Activated CD4-positive, alpha-beta T cell treated with anti-CD3 and anti-CD28 coated beads, Interleukin-2, amount 10 ng/mL, durations not matched to agents 7 days and 5 days (primary cell): ENCODE measurements around the gene TRA2B. TPM values are rescaled to one million over a fixed set of nuclear protein-coding genes. Genes with fewer than 3 reads are reported as not detected.

Experiments used
- CTCF ChIA-PET: fragments of 350-600 bp; sonication (Branson Sonifier 250); formaldehyde crosslinking; loops from one replicate; lab custom pipeline; 2021; ENCODE audit warnings: antibody characterized with exemption; lab: Charles Lee
- POLR2A ChIA-PET: fragments of 350-600 bp; sonication (Branson Sonifier 250); formaldehyde crosslinking; loops from one replicate; lab custom pipeline; 2021; ENCODE audit warnings: antibody characterized with exemption; lab: Charles Lee
- DNase-seq: peaks from one replicate; pipeline ENCODE4 v3.0.0-alpha.2; 2020
- H3K27ac Mint-ChIP-seq: one replicate; pipeline ENCODE4 v1.8.0; 2021; ENCODE audit warnings: mild to moderate bottlenecking, moderate library complexity, mixed read lengths
- H3K27me3 Mint-ChIP-seq: one replicate; pipeline ENCODE4 v1.8.0; 2021; ENCODE audit warnings: mixed read lengths
- H3K36me3 Mint-ChIP-seq: one replicate; pipeline ENCODE4 v1.8.0; 2021; ENCODE audit warnings: low read depth, mixed read lengths
- H3K4me1 Mint-ChIP-seq: one replicate; pipeline ENCODE4 v1.8.0; 2021; ENCODE audit warnings: mixed read lengths
- H3K4me3 Mint-ChIP-seq: one replicate; pipeline ENCODE4 v1.8.0; 2021; ENCODE audit warnings: mild to moderate bottlenecking, moderate library complexity, mixed read lengths
- H3K9me3 Mint-ChIP-seq: one replicate; pipeline ENCODE4 v1.8.0; 2021; ENCODE audit warnings: mixed read lengths
- total RNA-seq, 2 experiments: library from RNA; stranded (reverse); gene quantifications; one replicate each; pipeline ENCODE4 v1.2.3, GENCODE V29; 2021

TRA2B gene
- total RNA-seq, 2 experiments from 2014 or later, result 224 to 284 TPM

DNA sequence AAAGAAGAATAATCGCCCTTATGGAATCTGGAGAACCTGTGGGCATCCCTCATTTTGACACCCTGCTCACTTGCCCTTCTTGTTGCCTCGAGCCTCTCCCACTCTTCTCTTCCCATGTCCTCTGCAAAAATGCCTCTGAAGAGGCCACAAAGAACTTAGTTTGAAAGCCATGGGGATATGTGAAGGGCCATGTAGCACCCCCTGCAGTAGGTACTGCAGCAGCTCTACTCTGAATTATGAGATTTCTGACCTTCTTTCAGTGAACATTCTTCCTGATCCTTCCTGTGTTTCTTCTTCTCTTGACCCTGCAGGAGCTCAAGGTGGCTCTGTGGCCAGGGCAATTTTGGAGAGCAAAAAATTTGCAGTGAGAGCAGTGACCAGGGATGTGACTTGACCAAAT is 30.4 kb upstream of the TRA2B start:
- DNase-seq, result no peak
- CTCF ChIA-PET, result interaction anchor here (2.8 kb wide), 1 partner anchor 15 kb away, joined by 7 read pairs; no protein-coding TSS in a partner anchor
- no peaks in the 10 kb centered on the region for H3K4me1 Mint-ChIP-seq
- POLR2A ChIA-PET, result interaction anchor here (0.7 kb wide), 1 partner anchor 185 kb away, joined by 3 read pairs; no protein-coding TSS in a partner anchor
- peaks cover 3% of the 10 kb centered on the region for H3K9me3 Mint-ChIP-seq
- no peaks in the 10 kb centered on the region for H3K36me3 Mint-ChIP-seq
- no peak overlapping the region for H3K4me3 Mint-ChIP-seq
- no peaks in the 10 kb centered on the region for H3K27me3 Mint-ChIP-seq
- no peak overlapping the region for H3K27ac Mint-ChIP-seq

DNA sequence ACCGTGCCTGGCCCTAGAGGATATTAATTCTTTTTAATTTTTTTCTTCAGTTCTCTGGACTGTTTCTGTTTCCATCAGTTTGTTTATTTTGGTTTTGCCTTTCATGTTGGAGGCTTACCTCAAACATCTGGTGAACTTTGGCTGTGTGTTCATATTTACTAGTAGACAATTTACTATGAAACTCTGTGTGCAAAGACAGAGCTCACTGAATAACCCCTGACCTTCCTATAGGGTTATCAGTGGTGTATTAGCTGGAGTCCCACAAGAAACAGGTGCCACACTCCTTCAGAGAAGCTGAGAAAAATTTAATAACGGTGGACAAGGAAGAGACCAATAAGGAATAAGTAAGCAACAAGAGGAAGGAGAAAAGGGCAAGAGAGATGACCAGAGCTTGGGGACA is 28.8 kb upstream of the TRA2B start:
- no peak overlapping the region for H3K4me3 Mint-ChIP-seq
- H3K9me3 Mint-ChIP-seq, result peaks cover 3% of the 10 kb centered on the region
- no peak for DNase-seq
- ChIA-PET POLR2A (no interaction called here), CTCF (interaction anchor here (1.7 to 2.8 kb wide), 2 partner anchors 17 to 23 kb away, joined by 6 to 7 read pairs; no protein-coding TSS in a partner anchor)
- H3K27ac Mint-ChIP-seq, result no peak overlapping the region
- no peaks in the 10 kb centered on the region for H3K4me1 Mint-ChIP-seq
- H3K36me3 Mint-ChIP-seq, result no peaks in the 10 kb centered on the region
- H3K27me3 Mint-ChIP-seq, result no peaks in the 10 kb centered on the region

DNA sequence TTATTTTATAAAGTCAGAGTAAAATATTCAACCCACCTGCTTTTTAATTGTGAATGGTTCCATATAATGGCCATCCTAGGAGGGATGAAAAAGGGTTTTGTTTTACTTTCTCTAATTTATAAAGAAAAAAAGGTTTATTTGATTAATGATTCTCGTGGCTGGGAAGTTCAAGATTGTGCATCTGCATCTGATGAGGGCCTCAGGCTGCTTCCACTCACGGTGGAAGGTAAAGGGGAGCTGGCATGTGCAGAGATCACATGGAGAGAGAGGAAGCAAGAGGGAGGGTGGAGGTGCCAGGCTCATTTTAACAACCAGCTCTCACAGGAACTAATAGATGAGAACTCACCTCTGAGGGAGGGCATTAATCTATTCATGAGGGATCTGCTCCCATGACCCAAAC is 27.7 kb upstream of the TRA2B start:
- no peak overlapping the region for H3K4me3 Mint-ChIP-seq
- no peaks in the 10 kb centered on the region for H3K36me3 Mint-ChIP-seq
- no peak for DNase-seq
- no peak overlapping the region for H3K27ac Mint-ChIP-seq
- H3K9me3 Mint-ChIP-seq, result peaks cover 3% of the 10 kb centered on the region
- ChIA-PET CTCF (no interaction called here), POLR2A (interaction anchor here (0.6 kb wide), 1 partner anchor 16 kb away, joined by 3 read pairs; no protein-coding TSS in a partner anchor)
- H3K4me1 Mint-ChIP-seq, result no peaks in the 10 kb centered on the region
- no peaks in the 10 kb centered on the region for H3K27me3 Mint-ChIP-seq

DNA sequence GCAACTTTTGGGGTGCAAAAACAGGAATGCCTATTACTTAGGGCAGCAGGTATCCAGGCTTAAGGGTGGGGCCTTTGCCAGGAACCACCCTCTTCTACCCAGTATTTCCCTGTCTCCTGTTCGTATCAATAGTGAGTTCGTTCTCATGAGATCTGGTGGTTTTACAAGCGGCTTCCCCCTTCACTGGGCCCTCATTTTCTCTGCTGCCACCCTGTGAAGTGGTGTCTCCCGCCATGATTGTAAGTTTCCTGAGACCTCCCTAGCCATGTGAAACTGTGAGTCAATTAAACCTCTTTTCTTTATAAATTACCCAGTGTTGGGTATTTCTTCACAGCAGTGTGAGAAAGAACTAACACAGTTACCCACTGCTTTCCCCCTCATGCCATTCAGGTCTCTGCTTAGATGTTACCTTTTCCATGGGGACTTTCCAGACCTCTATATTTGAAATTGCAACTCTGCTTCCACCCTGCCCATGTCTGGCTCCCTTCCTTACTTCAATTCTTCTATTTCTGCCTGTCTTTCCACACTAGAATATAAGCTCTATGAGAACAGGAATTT is 23.9 kb upstream of the TRA2B start:
- DNase-seq, result no peak
- no peak overlapping the region for H3K27ac Mint-ChIP-seq
- H3K4me1 Mint-ChIP-seq, result peaks cover 6% of the 10 kb centered on the region
- ChIA-PET CTCF (interaction anchor here (1.1 to 1.8 kb wide), 3 partner anchors 9 to 580 kb away, joined by 3 to 5 read pairs (median 4); no protein-coding TSS in a partner anchor), POLR2A (no interaction called here)
- H3K9me3 Mint-ChIP-seq, result peaks cover 8% of the 10 kb centered on the region
- no peaks in the 10 kb centered on the region for H3K36me3 Mint-ChIP-seq
- no peaks in the 10 kb centered on the region for H3K27me3 Mint-ChIP-seq
- no peak overlapping the region for H3K4me3 Mint-ChIP-seq

DNA sequence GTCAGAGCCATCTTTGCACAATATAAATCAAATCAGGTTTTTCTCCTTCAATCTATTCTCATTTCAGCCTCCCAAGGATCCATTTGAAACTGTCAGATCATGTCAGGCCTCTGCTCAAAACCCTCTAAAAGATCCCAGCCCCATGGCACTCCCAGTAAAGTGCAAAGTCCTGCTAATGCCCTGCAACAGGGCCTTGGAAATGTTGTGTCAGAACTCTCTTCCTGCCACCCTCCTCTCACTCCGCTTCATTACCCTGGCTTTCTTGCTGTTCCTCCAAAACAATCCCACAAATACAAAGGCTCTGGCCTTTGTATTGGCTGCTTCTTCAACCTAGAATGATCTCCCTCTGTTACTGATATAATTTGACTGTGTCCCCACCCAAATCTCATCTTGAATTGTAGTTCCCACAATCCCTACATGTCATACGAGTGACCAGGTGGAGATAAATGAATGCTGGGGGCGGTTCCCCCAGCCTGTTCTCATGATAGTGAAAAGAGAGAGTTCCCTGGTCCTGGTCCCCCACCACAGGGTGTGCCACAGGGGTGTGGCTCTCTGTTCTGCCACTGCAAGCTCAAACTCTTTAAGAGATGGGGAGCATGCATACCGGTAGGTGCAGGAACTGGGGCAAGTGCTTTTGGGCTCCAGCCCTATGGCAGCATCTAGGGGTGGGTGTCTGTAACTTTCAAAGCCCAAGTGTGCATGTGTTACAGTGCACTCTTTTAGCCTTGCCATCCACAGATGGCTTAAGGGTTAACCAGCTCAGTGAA is 22.9 kb upstream of the TRA2B start:
- no peaks in the 10 kb centered on the region for H3K36me3 Mint-ChIP-seq
- POLR2A ChIA-PET, result no interaction called here
- CTCF ChIA-PET, result interaction anchor here (1.1 to 2.8 kb wide), 3 partner anchors 10 to 580 kb away, joined by 3 to 13 read pairs (median 4); no protein-coding TSS in a partner anchor

DNA sequence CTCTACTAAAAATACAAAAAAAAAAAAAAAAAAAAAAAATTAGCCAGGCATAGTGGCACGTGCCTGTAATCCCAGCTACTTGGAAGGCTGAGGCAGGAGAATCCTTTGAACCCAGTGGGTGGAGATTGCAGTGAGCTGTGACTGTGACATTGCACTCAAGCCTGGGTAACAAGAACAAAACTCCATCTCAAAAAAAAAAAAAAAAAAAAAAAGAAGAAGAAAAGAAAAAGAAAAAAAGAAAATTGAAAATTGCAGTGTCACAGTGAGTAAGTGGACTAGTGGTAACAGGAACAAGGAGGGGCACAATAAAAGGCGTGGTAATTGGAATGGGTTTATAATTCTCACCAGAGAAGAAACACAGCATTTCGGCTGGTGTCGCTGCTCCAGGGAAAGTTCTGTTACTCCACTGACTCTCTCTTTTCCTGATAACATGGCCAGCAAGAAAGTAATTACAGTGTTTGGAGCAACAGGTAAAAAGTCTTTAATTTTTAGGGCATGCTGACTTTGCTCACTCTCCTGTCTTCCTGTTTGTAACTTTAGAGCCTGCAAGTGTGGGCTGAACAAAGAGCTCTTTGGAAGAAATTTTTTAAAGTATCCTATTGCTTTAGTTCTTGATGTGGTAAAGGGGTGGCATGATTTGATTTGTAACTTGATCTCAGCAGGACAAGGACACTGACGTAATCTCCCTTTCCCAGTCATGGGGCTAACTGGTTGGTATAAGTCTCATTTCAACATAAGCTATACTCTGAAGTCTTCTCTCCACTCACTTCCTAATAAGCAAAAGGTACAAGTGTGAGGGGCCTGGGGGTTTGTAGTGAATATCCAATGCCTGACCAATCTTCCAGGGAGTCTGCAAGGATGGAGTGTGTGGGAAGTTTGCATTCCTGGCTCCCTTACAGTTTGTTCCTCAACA is 22.1 kb upstream of the TRA2B start:
- no peak for DNase-seq
- CTCF ChIA-PET, result interaction anchor here (0.6 to 2.8 kb wide), 3 partner anchors 17 to 708 kb away, joined by 3 to 13 read pairs (median 4); no protein-coding TSS in a partner anchor
- H3K27ac Mint-ChIP-seq, result peak overlapping the region; percentile 70
- peak overlapping the region; percentile 8 for H3K4me3 Mint-ChIP-seq
- no peaks in the 10 kb centered on the region for H3K36me3 Mint-ChIP-seq
- POLR2A ChIA-PET, result no interaction called here
- peaks cover 6% of the 10 kb centered on the region for H3K9me3 Mint-ChIP-seq
- peaks cover 6% of the 10 kb centered on the region for H3K4me1 Mint-ChIP-seq
- no peaks in the 10 kb centered on the region for H3K27me3 Mint-ChIP-seq

More for the DNA sequence above, 22.9 kb upstream of the TRA2B start:
- Mint-ChIP-seq H3K4me3 (no peak overlapping the region), H3K9me3 (peaks cover 8% of the 10 kb centered on the region), H3K27me3 (no peaks in the 10 kb centered on the region), H3K4me1 (peaks cover 6% of the 10 kb centered on the region), H3K27ac (no peak overlapping the region)
- DNase-seq, result no peak

DNA sequence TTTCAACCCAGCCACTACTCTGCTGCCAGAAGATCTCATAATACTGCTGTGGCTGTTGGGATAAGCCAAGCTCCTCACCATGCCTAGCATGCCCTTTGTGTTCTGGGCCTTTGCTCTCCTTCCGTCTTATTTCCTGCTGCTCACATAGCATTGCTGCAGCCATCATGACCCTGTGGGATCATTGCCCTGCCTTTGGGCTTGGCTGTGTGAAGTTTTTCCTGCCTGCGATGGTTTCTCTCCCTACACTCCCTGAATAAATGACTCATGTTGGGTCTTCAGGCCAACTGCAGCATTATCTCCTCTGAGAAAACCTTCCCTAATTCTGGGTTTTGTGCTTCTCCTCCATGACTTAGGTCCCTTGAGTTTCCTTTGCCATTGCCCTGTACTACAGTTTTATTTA is 20.8 kb upstream of the TRA2B start:
- H3K4me1 Mint-ChIP-seq, result peaks cover 6% of the 10 kb centered on the region
- no peak overlapping the region for H3K4me3 Mint-ChIP-seq
- H3K9me3 Mint-ChIP-seq, result peaks cover 6% of the 10 kb centered on the region
- no peak overlapping the region for H3K27ac Mint-ChIP-seq
- no peaks in the 10 kb centered on the region for H3K36me3 Mint-ChIP-seq
- H3K27me3 Mint-ChIP-seq, result no peaks in the 10 kb centered on the region
- DNase-seq, result no peak
- CTCF ChIA-PET, result interaction anchor here (1.3 to 2.8 kb wide), 3 partner anchors 12 to 627 kb away, joined by 3 to 13 read pairs (median 4); no protein-coding TSS in a partner anchor
- POLR2A ChIA-PET, result no interaction called here

DNA sequence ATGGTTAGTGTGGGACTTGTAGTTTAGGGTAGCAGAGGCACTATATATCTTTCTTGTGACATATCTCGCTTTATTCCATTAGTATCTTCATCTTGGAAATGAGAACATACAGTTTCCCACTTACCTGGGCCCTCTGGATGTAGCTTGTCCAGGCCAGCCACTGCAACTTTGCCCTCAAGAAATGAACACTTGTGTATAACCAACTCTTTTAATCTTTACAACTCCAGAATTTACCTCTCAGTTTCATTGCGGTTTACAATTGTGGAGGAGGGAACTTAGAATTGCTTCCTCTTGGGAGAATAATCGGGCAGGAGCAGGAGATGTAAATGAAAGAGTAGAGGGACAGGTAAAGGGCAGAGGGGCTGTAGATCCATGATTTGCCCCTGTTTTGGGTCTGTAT is 18.4 kb upstream of the TRA2B start:
- Mint-ChIP-seq H3K4me3 (no peak overlapping the region), H3K27me3 (no peaks in the 10 kb centered on the region), H3K4me1 (peaks cover 6% of the 10 kb centered on the region), H3K27ac (no peak overlapping the region), H3K9me3 (peaks cover 6% of the 10 kb centered on the region), H3K36me3 (no peaks in the 10 kb centered on the region)
- CTCF ChIA-PET, result interaction anchor here (0.6 to 6.5 kb wide), 5 partner anchors 12 to 579 kb away, joined by 3 to 41 read pairs (median 3); partner anchors contain the start of gene TRA2B
- no peak for DNase-seq
- POLR2A ChIA-PET, result no interaction called here

DNA sequence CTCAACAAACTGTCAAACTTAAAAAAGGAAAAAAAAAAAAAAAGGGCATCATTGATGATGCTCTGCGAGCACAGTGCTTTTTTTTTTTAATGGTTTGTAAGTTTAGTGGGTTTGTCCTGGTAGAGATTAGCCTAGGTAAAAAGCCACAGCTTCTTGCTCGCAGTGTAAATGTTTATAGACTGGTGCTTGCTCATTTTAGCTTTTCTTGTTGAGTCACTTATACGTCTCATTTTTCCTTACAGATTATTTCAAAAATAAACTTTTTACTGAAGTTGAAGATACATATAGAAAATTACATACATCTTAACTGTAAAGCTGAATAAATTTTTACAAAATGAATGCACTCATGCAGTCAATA is 16.5 kb upstream of the TRA2B start:
- no peak for DNase-seq
- Mint-ChIP-seq H3K27ac (no peak overlapping the region), H3K27me3 (peaks cover 9% of the 10 kb centered on the region), H3K9me3 (peaks cover 6% of the 10 kb centered on the region), H3K36me3 (no peaks in the 10 kb centered on the region), H3K4me1 (peaks cover 6% of the 10 kb centered on the region), H3K4me3 (no peak overlapping the region)
- POLR2A ChIA-PET, result no interaction called here
- CTCF ChIA-PET, result interaction anchor here (6.5 kb wide), 1 partner anchor 10 kb away, joined by 41 read pairs; no protein-coding TSS in a partner anchor

DNA sequence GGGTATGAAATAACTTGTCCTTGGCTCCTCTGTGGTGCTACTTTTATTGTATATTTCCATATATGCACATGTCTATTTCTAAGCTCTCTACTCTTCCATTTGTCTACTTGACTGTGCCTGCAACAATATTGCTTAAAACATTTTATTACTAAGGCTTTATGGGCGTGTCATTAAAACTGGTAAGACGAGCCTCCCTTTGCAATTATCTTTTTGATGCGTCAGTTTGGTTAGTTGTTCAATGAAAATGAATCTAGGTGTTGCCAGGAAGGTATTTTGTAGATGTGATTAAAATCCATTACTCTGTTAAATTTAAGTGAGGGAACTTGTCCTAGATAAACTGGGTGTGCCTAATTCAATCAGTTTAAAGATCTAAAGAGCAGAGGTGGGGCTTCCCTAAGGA is 12.9 kb upstream of the TRA2B start:
- peaks cover 20% of the 10 kb centered on the region for H3K27me3 Mint-ChIP-seq
- no peak overlapping the region for H3K27ac Mint-ChIP-seq
- H3K4me1 Mint-ChIP-seq, result no peaks in the 10 kb centered on the region
- ChIA-PET CTCF (no interaction called here), POLR2A (no interaction called here)
- no peak for DNase-seq
- no peaks in the 10 kb centered on the region for H3K9me3 Mint-ChIP-seq
- H3K36me3 Mint-ChIP-seq, result no peaks in the 10 kb centered on the region
- H3K4me3 Mint-ChIP-seq, result no peak overlapping the region

DNA sequence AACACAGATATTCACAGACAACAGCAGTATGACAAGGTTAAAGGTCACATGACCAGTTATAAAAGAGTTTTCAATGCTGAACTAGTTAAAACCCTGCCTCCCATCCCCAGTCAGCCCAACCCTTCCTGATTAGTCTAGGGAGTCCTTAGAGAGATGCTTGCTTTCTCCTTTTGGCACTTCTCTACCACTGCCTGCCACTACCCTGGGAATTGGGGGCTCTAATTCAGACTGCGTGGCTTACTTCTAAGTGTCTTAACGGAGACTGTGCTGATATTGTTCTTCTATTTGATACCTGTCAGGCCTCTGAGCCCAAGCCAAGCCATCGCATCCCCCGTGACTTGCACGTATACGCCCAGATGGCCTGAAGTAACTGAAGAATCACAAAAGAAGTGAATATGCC is 11.7 kb upstream of the TRA2B start:
- Mint-ChIP-seq H3K36me3 (no peaks in the 10 kb centered on the region), H3K4me1 (no peaks in the 10 kb centered on the region), H3K27ac (no peak overlapping the region), H3K4me3 (no peak overlapping the region), H3K9me3 (no peaks in the 10 kb centered on the region), H3K27me3 (peaks cover 20% of the 10 kb centered on the region)
- POLR2A ChIA-PET, result interaction anchor here (0.6 kb wide), 1 partner anchor 16 kb away, joined by 3 read pairs; no protein-coding TSS in a partner anchor
- CTCF ChIA-PET, result no interaction called here
- no peak for DNase-seq

DNA sequence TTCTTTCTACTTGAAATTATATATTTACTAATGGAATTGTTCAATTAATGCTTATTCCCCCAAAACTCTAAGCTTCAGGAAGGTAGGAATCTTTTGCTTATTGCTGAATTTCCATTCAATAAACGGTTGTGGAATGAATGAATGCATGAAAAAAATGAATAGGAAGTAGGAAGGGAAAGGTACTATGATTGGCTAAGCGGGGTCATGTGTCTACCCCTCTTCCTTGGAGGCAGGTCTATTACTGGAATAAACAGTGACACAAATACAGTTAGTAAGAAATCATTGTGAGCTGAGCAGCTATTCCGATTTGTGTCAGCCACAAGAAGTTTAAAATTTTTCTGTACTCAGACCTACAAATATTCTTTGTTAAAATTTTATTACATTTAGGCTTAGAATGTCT is 10.5 kb upstream of the TRA2B start:
- peaks cover 20% of the 10 kb centered on the region for H3K27me3 Mint-ChIP-seq
- DNase-seq, result no peak
- no peaks in the 10 kb centered on the region for H3K9me3 Mint-ChIP-seq
- H3K27ac Mint-ChIP-seq, result no peak overlapping the region
- H3K4me1 Mint-ChIP-seq, result peaks cover 6% of the 10 kb centered on the region
- ChIA-PET CTCF (no interaction called here), POLR2A (no interaction called here)
- no peak overlapping the region for H3K4me3 Mint-ChIP-seq
- no peaks in the 10 kb centered on the region for H3K36me3 Mint-ChIP-seq
